ENCODE data around the gene SLC7A14.

The SLC7A14 gene

GRCh38 chr3:170425491-170426239, 160.2 kb downstream of the SLC7A14 start:
- DNase-seq (ENCODE audit: low read depth) = no peak
- H3K4me3 ChIP-seq (ENCODE audit: low read depth, low read length) = no peak overlapping the region
- TF ChIP-seq, protein P1, sequence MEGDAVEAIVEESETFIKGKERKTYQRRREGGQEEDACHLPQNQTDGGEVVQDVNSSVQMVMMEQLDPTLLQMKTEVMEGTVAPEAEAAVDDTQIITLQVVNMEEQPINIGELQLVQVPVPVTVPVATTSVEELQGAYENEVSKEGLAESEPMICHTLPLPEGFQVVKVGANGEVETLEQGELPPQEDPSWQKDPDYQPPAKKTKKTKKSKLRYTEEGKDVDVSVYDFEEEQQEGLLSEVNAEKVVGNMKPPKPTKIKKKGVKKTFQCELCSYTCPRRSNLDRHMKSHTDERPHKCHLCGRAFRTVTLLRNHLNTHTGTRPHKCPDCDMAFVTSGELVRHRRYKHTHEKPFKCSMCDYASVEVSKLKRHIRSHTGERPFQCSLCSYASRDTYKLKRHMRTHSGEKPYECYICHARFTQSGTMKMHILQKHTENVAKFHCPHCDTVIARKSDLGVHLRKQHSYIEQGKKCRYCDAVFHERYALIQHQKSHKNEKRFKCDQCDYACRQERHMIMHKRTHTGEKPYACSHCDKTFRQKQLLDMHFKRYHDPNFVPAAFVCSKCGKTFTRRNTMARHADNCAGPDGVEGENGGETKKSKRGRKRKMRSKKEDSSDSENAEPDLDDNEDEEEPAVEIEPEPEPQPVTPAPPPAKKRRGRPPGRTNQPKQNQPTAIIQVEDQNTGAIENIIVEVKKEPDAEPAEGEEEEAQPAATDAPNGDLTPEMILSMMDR (IDR thresholded peaks at IDR 0.05; ENCODE audit: low read depth, low read length) = no peak
- TF ChIP-seq MYC (IDR thresholded peaks at IDR 0.05; ENCODE audit: low read depth, low read length) (no peak), MAX (IDR thresholded peaks at IDR 0.05; ENCODE audit: low read depth, low read length) (no peak), POLR2A (IDR thresholded peaks at IDR 0.05; ENCODE audit: extremely low read depth, insufficient read length) (no peak)

DNA sequence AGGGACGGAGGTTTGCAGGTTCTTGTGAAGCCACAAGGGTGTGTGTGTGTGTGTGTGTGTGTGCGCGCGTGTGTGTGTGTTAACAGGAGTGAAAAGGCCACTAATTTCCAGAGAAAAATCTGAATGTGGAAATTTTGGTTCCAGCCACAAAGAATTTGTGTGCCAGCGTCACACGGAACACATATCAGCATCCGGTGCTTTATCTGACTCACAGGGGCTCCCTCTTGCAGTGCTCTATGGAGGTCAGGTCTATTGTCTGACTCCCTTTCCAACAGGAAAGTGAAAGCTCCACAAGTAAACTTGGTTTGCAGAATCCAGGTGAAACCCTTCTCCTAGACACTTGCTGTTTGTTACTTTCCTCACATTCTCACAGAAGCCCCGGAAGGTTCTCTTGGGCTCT, 161.0 kb downstream of the SLC7A14 start:
- no peak for DNase-seq (ENCODE audit: low read depth)
- no peak for TF ChIP-seq POLR2A (IDR thresholded peaks at IDR 0.05; ENCODE audit: extremely low read depth, insufficient read length)
- TF ChIP-seq MAX (IDR thresholded peaks at IDR 0.05; ENCODE audit: low read depth, low read length) = no peak
- TF ChIP-seq, protein P1 (IDR thresholded peaks at IDR 0.05; ENCODE audit: low read depth, low read length) = no peak
- no peak for TF ChIP-seq MYC (IDR thresholded peaks at IDR 0.05; ENCODE audit: low read depth, low read length)
- no peak overlapping the region for H3K4me3 ChIP-seq (ENCODE audit: low read depth, low read length)

DNA sequence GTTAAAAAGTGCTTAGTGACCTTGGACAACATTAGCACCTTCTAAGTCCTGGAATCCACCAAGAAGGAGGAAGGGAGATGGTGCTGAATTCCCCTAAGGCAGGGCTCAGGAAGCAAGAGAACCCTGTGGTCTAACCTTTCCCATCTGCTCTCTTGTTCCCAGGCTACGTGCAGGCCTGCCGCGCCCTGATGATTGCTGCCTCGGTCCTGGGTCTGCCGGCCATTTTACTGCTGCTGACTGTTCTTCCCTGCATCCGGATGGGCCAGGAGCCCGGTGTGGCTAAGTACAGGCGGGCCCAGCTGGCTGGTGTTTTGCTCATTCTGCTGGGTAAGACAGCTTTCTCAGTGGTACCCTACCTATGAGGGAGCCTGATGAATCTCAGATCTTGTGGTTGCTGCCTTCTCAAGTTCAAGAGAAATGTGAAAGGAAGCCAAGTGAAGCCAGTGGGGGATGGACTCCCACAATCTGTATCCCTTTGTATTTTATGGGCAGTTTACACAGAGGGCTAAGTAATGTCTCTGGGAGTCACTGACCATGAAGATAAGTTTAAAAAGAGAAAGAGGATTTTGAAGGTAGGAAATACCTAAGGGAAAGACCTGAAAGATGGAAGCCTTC, 162.8 kb downstream of the SLC7A14 start:
- no peak for DNase-seq (ENCODE audit: low read depth)
- no peak overlapping the region for H3K4me3 ChIP-seq (ENCODE audit: low read depth, low read length)
- TF ChIP-seq MYC (IDR thresholded peaks at IDR 0.05; ENCODE audit: low read depth, low read length) = no peak
- TF ChIP-seq POLR2A (IDR thresholded peaks at IDR 0.05; ENCODE audit: extremely low read depth, insufficient read length) = no peak

GRCh38 chr3:170421758-170422157, 164.1 kb downstream of the SLC7A14 start:
- TF ChIP-seq MYC (IDR thresholded peaks at IDR 0.05; ENCODE audit: low read depth, low read length) (no peak), POLR2A (IDR thresholded peaks at IDR 0.05; ENCODE audit: extremely low read depth, insufficient read length) (no peak), MAX (IDR thresholded peaks at IDR 0.05; ENCODE audit: low read depth, low read length) (no peak)
- TF ChIP-seq, protein P1 (IDR thresholded peaks at IDR 0.05; ENCODE audit: low read depth, low read length) = no peak
- H3K4me3 ChIP-seq (ENCODE audit: low read depth, low read length) = no peak overlapping the region
- DNase-seq (ENCODE audit: low read depth) = no peak

- DNase-seq (ENCODE audit: low read depth) = no peak
- no peak for TF ChIP-seq POLR2A (IDR thresholded peaks at IDR 0.05; ENCODE audit: extremely low read depth, insufficient read length)
- H3K4me3 ChIP-seq (ENCODE audit: low read depth, low read length) = no peak overlapping the region
These were observed 164.7 kb downstream of the SLC7A14 start for GRCh38 chr3:170421111-170421641.

GRCh38 chr3:170420307-170420821, 165.5 kb downstream of the SLC7A14 start:
- DNase-seq (ENCODE audit: low read depth) = no peak
- no peak overlapping the region for H3K4me3 ChIP-seq (ENCODE audit: low read depth, low read length)
- TF ChIP-seq POLR2A (IDR thresholded peaks at IDR 0.05; ENCODE audit: extremely low read depth, insufficient read length) (no peak), MAX (IDR thresholded peaks at IDR 0.05; ENCODE audit: low read depth, low read length) (no peak), MYC (IDR thresholded peaks at IDR 0.05; ENCODE audit: low read depth, low read length) (no peak)
- TF ChIP-seq, protein P1 (IDR thresholded peaks at IDR 0.05; ENCODE audit: low read depth, low read length) = no peak

All from NB4 (cell line).